Spinal cord (tissue), 10 donors: ENCODE data around the gene RBMX. TPM values are rescaled to one million over a fixed set of nuclear protein-coding genes. Genes with fewer than 3 reads are reported as not detected.

Experiments
- DNase-seq, 6 donors: peaks; one replicate each; pipeline versions ENCODE4 v3.0.0 to v3.0.0-alpha.2; 2013 to 2015; ENCODE audit warnings: low spot score in 6 of 6, low read depth in 4 of 6
- H3K27ac ChIP-seq: one replicate; pipeline ENCODE4 v1.5.1; 2013; ENCODE audit warnings: low read depth, low read length, control low read depth
- H3K27me3 ChIP-seq: one replicate; pipeline ENCODE4 v1.6.1; 2013; ENCODE audit warnings: low read length; ENCODE audit not compliant: control insufficient read depth, insufficient read depth
- H3K36me3 ChIP-seq: one replicate; pipeline ENCODE4 v1.6.1; 2013; ENCODE audit warnings: low read length; ENCODE audit not compliant: control insufficient read depth, insufficient read depth
- H3K4me1 ChIP-seq: one replicate; pipeline ENCODE4 v1.6.1; 2013; ENCODE audit warnings: low read length; ENCODE audit not compliant: control insufficient read depth, insufficient read depth
- H3K4me3 ChIP-seq: one replicate; pipeline ENCODE4 v1.5.1; 2013; ENCODE audit warnings: low read depth, low read length, control low read depth
- H3K9me3 ChIP-seq: one replicate; pipeline ENCODE4 v1.6.1; 2013; ENCODE audit warnings: low read length; ENCODE audit not compliant: control insufficient read depth, insufficient read depth
- WGBS: methylation state at CpG from one replicate; pipeline ENCODE4 v1.1.5; 2013; ENCODE audit warnings: missing lambda C conversion rate; ENCODE audit not compliant: insufficient coverage; 5-methylcytosine and 5-hydroxymethylcytosine counted together
- polyA plus RNA-seq, 2 donors: library from polyadenylated mRNA; unstranded; fragments of 120-200 nt; gene quantifications; one replicate each; pipeline ENCODE4 v1.2.1, GENCODE V29; 2013; ENCODE audit not compliant: insufficient read length in 2 of 2
- total RNA-seq, 2 donors: library from RNA; depleted of rRNA in 1 of 2; stranded (reverse); fragments of 120-200 nt in 1 of 2; fragments of >200 nt in 1 of 2; gene quantifications; one replicate each; pipeline versions ENCODE4 v1.2.3 to v1.2.4, GENCODE V29; 2013 to 2014
- donor health status: healthy.

RBMX gene
- total and polyA plus RNA-seq, 4 donors: 171 to 287 (median 237) TPM

DNA sequence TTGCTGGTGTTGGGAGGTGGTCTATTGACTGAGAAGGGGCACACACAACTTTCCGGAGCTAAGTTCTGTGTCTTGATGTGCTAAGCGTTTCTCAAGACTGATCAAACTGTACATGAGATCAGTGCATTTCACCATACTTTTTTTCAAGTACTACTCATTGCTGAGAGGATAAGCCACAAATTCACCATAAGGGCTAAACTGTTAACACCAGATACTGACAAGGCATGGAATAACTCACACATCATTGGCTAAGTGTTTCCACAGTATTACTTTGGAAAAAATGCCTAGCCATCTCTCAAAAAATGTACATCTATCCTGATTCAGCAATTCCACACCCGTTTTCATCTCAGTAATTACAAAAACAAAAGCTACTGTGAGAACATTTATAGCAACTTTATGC lies 13.0 kb downstream of the RBMX start:
- Histone ChIP-seq H3K27me3 (no peaks in the 10 kb centered on the region), H3K27ac (no peak overlapping the region), H3K36me3 (peaks cover 24% of the 10 kb centered on the region), H3K4me1 (no peaks in the 10 kb centered on the region), H3K4me3 (no peak overlapping the region), H3K9me3 (no peaks in the 10 kb centered on the region)
- WGBS: 80% methylated on average over 2 of the region's 3 CpGs
- DNase-seq: no peak

DNA sequence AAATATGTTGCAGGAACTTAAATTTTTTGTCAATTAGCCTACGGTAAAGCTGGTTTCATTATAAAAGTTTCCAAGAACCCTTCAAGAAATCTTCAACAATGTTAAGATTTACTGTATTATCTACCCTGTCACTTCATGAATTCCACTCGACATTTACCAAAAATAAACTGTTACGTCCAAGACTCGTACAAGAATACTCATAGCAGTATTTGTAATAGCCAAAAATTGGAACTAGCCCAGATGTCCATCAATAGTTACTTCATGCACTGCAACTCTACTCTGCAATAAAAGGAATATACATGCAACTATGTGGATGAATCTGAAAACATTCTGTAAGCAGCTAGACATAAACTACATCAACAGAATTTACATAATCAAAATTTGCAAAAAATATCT lies 13.4 kb downstream of the RBMX start:
- H3K9me3 ChIP-seq: no peaks in the 10 kb centered on the region
- no peak overlapping the region for H3K27ac ChIP-seq
- H3K27me3 ChIP-seq: no peaks in the 10 kb centered on the region
- no peaks in the 10 kb centered on the region for H3K4me1 ChIP-seq
- no peak for DNase-seq
- H3K4me3 ChIP-seq: no peak overlapping the region
- H3K36me3 ChIP-seq: peaks cover 24% of the 10 kb centered on the region
- 78% methylated on average over 4 of the region's 4 CpGs for WGBS

DNA sequence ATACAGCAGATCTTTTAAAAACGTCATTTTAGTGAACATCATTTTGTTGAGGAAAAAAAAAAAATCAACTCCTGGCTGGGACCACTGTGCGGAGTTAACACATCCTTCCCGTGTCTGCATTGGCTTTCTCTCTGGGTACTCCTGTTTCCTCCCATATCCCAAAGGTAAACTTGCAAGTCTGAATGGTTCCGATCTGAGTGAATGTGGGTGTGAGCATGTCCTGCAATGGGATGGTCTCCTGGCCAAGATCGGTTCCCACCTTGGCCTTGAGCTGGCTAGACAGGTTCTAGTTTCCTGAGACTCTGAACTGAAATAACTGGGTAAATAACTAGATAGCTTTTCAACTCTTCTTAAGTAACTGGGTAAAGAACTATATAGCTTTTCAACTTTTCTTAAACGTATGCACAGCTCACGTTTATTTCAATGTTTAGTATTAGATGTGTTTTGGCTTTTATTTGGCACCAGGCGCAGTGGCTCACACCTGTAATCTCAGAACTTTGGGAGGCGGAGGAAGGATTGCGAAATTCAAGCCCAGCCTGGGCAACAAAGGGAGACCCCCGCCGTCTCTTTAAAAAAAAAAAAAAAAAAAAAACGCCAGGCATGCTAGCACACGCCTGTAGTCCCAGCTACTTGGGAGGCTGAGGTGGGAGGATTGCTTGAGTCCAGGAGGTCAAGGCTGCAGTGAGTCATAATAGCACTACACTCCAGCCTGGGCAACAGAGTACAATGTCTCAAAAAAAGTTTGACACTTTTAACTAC lies 14.0 kb downstream of the RBMX start:
- H3K4me1 ChIP-seq: no peaks in the 10 kb centered on the region
- no peak overlapping the region for H3K4me3 ChIP-seq
- peaks cover 22% of the 10 kb centered on the region for H3K36me3 ChIP-seq
- DNase-seq: no peak
- H3K27me3 ChIP-seq: no peaks in the 10 kb centered on the region
- H3K27ac ChIP-seq: no peak overlapping the region
- WGBS: 88% methylated on average over 7 of the region's 14 CpGs
- no peaks in the 10 kb centered on the region for H3K9me3 ChIP-seq

DNA sequence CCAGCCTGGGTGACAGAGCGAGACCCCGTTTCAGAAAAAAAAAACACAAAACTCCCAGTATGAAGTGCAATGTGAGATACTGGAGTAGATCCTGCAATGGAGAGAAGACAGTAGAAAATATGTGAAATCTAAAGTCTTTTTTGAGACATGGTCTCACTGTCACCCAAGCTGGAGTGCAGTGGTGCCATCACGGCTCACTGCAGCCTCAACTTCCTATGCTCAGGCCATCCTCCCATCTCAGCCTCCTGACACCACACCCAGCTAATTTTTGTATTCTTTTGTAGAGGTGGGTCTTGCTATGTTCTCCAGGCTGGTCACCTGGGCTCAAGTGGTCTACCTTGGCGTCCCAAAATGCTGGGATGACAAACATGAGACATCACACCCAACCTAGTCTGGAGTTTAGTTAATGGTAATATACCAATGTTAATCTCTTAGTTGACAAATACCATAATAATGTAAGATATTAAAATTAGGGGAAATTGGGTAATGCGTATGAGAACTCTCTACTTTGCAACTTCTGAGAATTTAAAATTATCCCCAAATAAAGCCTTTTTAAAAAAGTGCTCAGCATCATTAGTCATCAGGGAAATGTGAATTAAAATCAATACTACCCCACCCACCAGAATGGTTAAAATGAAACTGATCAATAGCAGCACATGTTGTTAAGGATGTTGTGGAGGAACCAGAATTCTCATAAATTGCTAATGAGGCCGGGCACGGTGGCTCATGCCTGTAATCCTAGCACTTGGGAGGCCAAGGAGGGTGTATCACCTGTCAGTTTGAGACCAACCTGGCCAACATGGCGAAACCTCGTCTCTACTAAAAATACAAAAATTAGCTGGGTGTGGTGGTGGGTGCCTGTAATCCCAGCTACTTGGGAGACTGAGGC lies 15.0 kb downstream of the RBMX start:
- 74% methylated on average over 2 of the region's 9 CpGs for WGBS
- Histone ChIP-seq H3K27me3 (no peaks in the 10 kb centered on the region), H3K4me3 (no peak overlapping the region), H3K27ac (no peak overlapping the region), H3K4me1 (no peaks in the 10 kb centered on the region), H3K36me3 (peaks cover 17% of the 10 kb centered on the region), H3K9me3 (no peaks in the 10 kb centered on the region)
- DNase-seq: no peak

DNA sequence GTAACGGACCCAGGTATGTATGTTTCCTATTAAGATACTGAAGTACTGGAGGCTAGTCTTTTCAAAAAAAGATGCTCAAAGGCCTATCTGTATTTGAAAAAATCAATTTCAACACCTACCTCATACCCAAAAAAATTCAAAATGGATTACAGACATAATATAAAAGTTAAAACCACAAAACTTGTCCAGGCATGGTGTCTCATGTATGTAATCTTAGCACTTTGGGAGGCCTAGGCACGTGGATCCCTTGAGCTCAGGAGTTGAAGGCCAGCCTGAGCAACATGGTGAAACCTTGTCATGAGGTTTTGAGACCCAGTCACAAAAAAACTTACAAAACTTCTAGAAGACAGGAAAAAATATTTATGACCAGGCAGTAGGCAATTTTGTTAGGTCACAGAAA lies 16.7 kb downstream of the RBMX start:
- Histone ChIP-seq H3K9me3 (no peaks in the 10 kb centered on the region), H3K36me3 (peaks cover 25% of the 10 kb centered on the region), H3K4me3 (no peak overlapping the region), H3K4me1 (no peaks in the 10 kb centered on the region), H3K27me3 (no peaks in the 10 kb centered on the region), H3K27ac (no peak overlapping the region)
- WGBS: 70% methylated on average over 1 of the region's 2 CpGs
- DNase-seq: no peak

DNA sequence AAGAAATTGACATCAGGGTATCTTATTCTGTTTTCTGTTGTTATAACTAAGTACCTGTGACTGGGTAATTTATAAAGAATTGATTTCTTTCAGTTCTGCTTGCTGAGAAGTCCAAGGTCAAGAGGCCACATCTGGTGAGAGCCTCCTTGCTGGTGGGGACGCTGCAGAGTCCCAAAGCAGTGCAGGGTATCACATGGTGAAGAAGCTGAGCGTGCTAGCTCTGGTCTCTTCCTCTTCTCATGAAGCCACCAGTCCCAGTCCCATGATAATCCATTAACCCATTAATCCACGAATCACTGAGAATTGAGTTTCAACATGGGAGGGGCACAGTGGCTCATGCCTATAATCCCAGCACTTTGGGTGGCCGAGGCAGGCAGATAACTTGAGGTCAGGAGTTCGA lies 18.0 kb downstream of the RBMX start:
- Histone ChIP-seq H3K4me1 (no peaks in the 10 kb centered on the region), H3K27ac (no peak overlapping the region), H3K4me3 (no peak overlapping the region), H3K36me3 (peaks cover 22% of the 10 kb centered on the region), H3K27me3 (no peaks in the 10 kb centered on the region), H3K9me3 (no peaks in the 10 kb centered on the region)
- WGBS: 54% methylated on average over 4 of the region's 5 CpGs
- DNase-seq: no peak

DNA sequence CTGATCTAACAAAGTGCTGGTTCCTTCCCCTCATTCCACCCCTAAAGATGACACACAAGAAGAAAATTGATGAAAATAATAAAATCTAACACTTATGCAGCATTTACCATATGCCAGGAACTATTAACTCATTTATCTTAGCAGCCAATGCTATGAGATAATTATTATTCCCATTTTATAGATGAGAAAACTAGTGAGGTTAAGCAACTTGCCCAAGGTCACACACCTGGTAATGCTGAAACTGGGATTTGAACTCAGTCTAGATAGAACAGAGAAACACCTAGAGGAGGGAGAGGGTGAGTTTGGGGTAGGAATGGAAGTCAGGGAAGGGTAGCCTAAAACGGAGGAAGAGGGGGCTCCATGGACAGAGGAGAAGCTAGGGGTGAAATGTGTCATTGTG lies 18.6 kb downstream of the RBMX start:
- no CpG with 5 or more reads among the region's 1 CpG for WGBS
- Histone ChIP-seq H3K27ac (no peak overlapping the region), H3K4me1 (no peaks in the 10 kb centered on the region), H3K4me3 (no peak overlapping the region), H3K27me3 (no peaks in the 10 kb centered on the region), H3K36me3 (peaks cover 22% of the 10 kb centered on the region), H3K9me3 (no peaks in the 10 kb centered on the region)
- no peak for DNase-seq

DNA sequence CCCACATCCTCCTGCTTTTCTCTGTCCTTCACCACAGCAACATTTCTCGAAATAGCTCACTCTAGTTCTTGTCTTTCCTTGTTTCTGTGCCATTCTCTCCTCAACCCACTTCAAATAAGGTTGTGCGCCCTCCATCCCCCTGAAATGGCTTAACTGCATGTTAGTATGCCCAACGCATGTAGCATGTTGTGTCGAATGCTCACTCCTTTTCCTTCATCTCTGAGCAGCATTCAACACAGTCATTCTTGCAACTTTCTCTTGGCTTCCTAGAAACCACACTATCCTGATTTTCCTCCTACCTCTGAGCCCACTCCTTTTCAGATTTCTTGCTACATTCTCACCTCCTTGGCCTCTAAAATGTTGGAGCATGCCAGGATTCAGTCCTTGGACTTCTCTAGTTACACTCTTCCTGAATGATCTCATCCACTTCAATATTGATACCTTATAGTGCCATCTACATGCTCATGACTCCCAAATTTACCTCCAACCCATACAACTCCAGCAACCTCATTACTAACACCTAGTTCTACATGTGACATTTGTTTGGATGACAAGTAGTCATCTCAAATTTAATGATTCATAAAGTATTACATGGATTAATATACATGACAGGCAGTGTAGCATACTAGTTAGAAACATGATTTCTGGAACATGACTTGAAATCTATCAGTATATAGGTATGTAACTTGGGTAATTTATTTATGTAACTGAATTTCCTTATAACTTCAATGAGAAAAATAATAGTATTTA lies 22.3 kb downstream of the RBMX start:
- WGBS: 81% methylated on average over 4 of the region's 4 CpGs
- no peaks in the 10 kb centered on the region for H3K27me3 ChIP-seq
- no peaks in the 10 kb centered on the region for H3K9me3 ChIP-seq
- H3K36me3 ChIP-seq: peaks cover 27% of the 10 kb centered on the region
- no peaks in the 10 kb centered on the region for H3K4me1 ChIP-seq
- H3K27ac ChIP-seq: no peak overlapping the region
- DNase-seq: no peak
- H3K4me3 ChIP-seq: no peak overlapping the region

DNA sequence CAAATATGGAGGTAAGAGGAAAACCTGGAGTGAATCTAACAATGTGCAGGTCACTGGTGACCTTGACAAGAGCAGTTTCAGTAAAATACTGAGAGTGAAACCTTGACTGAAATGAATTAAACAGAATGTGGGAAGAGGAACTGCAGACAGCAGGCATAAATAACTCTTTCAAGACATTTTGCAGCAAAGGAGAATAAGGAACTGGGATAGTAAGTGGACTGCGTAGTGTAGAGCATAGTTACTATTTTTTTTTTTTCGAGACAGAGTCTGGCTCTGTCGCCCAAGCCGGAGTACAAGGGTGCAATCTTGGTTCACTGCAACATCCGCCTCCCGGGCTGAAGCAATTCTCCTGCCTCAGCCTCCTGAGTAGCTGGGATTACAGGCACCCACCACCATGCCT lies 24.0 kb downstream of the RBMX start:
- H3K27me3 ChIP-seq: no peaks in the 10 kb centered on the region
- H3K36me3 ChIP-seq: peaks cover 29% of the 10 kb centered on the region
- no peaks in the 10 kb centered on the region for H3K9me3 ChIP-seq
- H3K27ac ChIP-seq: no peak overlapping the region
- 86% methylated on average over 6 of the region's 6 CpGs for WGBS
- no peaks in the 10 kb centered on the region for H3K4me1 ChIP-seq
- H3K4me3 ChIP-seq: no peak overlapping the region
- DNase-seq: no peak
